ENCODE measurements around the gene UPF2.
"Not testable (repeated sequence)": the region's sequence is repeated elsewhere in the genome, so short reads cannot be mapped to it uniquely, and the experiment has no call there.

UPF2 gene

GRCh38 chr10:11895108-11895466 lies 147.5 kb downstream of the UPF2 start:
- H3K4me3 ChIP-seq (replicated peaks; ENCODE audit: low read depth, low read length) = no peak overlapping the region
- TF ChIP-seq, protein P1, sequence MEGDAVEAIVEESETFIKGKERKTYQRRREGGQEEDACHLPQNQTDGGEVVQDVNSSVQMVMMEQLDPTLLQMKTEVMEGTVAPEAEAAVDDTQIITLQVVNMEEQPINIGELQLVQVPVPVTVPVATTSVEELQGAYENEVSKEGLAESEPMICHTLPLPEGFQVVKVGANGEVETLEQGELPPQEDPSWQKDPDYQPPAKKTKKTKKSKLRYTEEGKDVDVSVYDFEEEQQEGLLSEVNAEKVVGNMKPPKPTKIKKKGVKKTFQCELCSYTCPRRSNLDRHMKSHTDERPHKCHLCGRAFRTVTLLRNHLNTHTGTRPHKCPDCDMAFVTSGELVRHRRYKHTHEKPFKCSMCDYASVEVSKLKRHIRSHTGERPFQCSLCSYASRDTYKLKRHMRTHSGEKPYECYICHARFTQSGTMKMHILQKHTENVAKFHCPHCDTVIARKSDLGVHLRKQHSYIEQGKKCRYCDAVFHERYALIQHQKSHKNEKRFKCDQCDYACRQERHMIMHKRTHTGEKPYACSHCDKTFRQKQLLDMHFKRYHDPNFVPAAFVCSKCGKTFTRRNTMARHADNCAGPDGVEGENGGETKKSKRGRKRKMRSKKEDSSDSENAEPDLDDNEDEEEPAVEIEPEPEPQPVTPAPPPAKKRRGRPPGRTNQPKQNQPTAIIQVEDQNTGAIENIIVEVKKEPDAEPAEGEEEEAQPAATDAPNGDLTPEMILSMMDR (IDR thresholded peaks at IDR 0.05; ENCODE audit: low read depth, low read length, missing control alignments) = no peak
- no peak for DNase-seq (ENCODE audit: extremely low read depth, low read depth)

- DNase-seq (ENCODE audit: extremely low read depth, low read depth) = no peak
- H3K4me3 ChIP-seq (replicated peaks; ENCODE audit: low read depth, low read length) = no peak overlapping the region
- TF ChIP-seq, protein P1 (IDR thresholded peaks at IDR 0.05; ENCODE audit: low read depth, low read length, missing control alignments) = no peak
Measured at GRCh38 chr10:11894381-11895107, 148.1 kb downstream of the UPF2 start.

GRCh38 chr10:11893749-11894278 lies 148.8 kb downstream of the UPF2 start:
- H3K4me3 ChIP-seq (replicated peaks; ENCODE audit: low read depth, low read length) = no peak overlapping the region

DNA sequence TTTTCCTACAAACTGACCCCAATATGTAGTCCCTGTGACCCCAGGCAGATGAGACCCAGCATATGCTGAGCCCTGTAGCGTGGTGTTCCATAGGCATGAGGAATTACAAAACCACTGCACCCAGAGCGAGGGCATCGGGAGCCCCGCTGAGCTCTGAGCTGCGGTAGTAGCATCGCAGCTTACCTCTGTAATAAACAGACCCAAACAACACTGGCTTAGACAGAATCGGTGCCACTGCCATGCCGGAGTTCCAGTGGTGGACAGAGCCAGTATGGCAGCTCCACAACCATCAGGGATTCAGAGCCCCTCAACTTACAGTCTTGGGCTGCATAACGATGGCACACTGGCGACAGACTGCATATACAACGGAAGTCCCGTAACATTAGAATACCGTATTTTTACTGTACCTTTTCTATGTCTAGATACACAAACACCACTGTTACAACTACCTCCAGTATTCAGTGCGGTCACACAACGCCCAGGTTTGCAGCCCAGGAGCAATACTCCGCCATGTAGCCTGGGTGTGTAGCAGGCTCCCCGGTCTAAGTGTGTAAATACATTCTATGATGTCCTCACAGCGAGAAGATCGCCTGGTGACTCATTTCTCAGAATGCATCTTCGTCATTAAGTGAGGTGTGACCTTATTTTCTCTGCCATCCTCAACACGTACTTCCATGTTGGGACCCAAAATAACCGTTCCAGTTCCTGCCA lies 150.7 kb downstream of the UPF2 start:
- no peak for DNase-seq (ENCODE audit: extremely low read depth, low read depth)
- no peak overlapping the region for H3K4me3 ChIP-seq (replicated peaks; ENCODE audit: low read depth, low read length)
- TF ChIP-seq, protein P1 (IDR thresholded peaks at IDR 0.05; ENCODE audit: low read depth, low read length, missing control alignments) = no peak

More at GRCh38 chr10:11893749-11894278, 148.8 kb downstream of the UPF2 start:
- DNase-seq (ENCODE audit: extremely low read depth, low read depth) = no peak
- TF ChIP-seq, protein P1 (IDR thresholded peaks at IDR 0.05; ENCODE audit: low read depth, low read length, missing control alignments) = no peak

DNA sequence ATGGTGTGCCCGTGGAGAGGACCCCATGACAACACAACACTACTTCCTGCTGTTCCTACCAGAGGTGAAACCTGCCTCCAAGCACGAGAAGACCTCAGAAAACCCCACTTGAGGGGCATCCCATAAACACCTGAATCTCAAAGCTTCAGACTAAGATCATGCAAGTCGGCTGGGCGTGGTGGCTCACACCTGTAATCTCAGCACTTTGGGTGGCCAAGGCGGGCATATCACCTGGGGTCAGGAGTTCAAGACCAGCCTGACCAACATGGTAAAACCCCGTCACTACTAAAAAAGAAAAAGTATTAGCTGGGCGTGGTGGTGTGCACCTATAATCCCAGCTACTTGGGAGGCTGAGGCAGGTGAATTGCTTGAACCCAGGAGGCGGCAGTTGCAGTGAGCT lies 153.3 kb downstream of the UPF2 start:
- not testable (repeated sequence) for DNase-seq (ENCODE audit: extremely low read depth, low read depth); H3K4me3 ChIP-seq (replicated peaks; ENCODE audit: low read depth, low read length)

DNA sequence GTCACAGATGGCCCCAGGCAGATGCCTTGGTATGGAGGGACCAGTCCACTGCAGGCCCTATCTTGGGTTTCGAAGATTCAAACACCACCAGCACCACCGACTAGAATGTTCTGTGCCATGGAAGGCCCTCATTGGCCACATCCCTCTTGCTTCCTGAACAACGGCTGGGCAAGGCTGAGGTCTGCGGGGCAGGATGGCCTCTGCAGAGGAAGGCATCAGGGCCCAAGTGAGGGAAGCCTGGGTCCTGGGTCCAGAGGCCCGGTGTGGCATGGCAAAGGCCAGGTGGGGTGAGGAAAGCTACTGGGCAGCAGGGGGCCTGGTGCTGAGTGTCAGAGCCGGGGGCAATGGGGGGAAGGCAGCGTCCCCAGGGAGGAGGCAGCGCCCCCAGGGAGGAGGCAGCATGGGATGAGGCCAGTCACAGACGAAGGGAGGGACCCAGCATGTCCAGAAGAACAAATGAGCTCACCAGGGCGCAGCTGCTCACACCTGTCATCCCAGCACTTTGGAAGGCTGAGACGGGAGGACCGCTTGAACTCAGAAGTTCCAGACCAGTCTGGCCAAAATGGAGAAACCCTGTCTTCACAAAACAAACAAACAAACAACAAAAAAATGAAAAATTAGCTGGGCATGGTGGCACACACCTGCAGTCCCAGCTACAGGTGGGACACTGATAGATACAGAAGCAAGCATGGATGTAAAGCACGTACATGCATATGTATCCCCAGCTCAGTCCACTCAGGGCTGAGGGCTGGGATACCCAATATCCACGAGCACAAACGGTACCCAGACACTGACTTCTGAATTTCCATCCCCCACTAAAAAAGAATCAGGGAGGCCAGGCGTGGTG lies 155.0 kb downstream of the UPF2 start:
- DNase-seq (ENCODE audit: extremely low read depth, low read depth) = no peak
- no peak overlapping the region for H3K4me3 ChIP-seq (replicated peaks; ENCODE audit: low read depth, low read length)
- TF ChIP-seq, protein P1 (IDR thresholded peaks at IDR 0.05; ENCODE audit: low read depth, low read length, missing control alignments) = no peak
